Tibial nerve (tissue), 4 donors: ENCODE measurements around the gene OR5AR1.

Source experiments
- CTCF ChIP-seq, 5 experiments: fragments of 200-600 bp in 3 of 5; fragments of 450-650 bp in 2 of 5; sonication (generic) in 3 of 5; IDR thresholded peaks; one replicate each; pipeline ENCODE4 v1.5.1; 2016 to 2019; ENCODE audit warnings: antibody characterized with exemption in 5 of 5, mild to moderate bottlenecking in 3 of 5, moderate library complexity in 2 of 5
- EP300 ChIP-seq, 2 donors: sonication (generic); formaldehyde crosslinking; IDR thresholded peaks; one replicate each; pipeline ENCODE4 v1.6.1; 2017; ENCODE audit warnings: antibody characterized with exemption in 2 of 2, mild to moderate bottlenecking in 1 of 2
- POLR2A ChIP-seq, 2 donors: fragments of 450-650 bp; IDR thresholded peaks; one replicate each; pipeline ENCODE4 v1.6.1; 2017; ENCODE audit warnings: antibody characterized with exemption in 2 of 2, mild to moderate bottlenecking in 2 of 2, moderate library complexity in 2 of 2

- TF ChIP-seq CTCF (IDR thresholded peaks at IDR 0.05), result peak in 1 of 5 experiments; percentile 13
- TF ChIP-seq POLR2A (IDR thresholded peaks at IDR 0.05), result no peak
- no peak for TF ChIP-seq EP300 (IDR thresholded peaks at IDR 0.05)
These were observed 38.8 kb upstream of the OR5AR1 start for GRCh38 chr11:56624661-56625110.
